HG02981 (cell line): ENCODE results near the gene PPDPF.
A peak's percentile ranks its signal among the peaks of the same experiment; 100 is the strongest.
"Not testable (repeated sequence)": the region's sequence is repeated elsewhere in the genome, so short reads cannot be mapped to it uniquely, and the experiment has no call there.

Experiments
- ATAC-seq: cut with Tn5 transposase; IDR thresholded peaks from one replicate; pipeline ENCODE4 v1.9.1; 2021; ENCODE audit warnings: mild to moderate bottlenecking, moderate library complexity; ENCODE audit not compliant: unreplicated experiment

Gene PPDPF

GRCh38 chr20:63547725-63548480, 27.3 kb downstream of the PPDPF start, which contains the start of gene SRMS:
Gene SRMS, minus strand, starts transcription at chr20:63547749. Its CDS starts 286 bp downstream, at chr20:63547463.
- no peak for ATAC-seq

GRCh38 chr20:63548542-63548941, 28.0 kb downstream of the PPDPF start:
- ATAC-seq, result no peak

GRCh38 chr20:63549019-63549418, 28.5 kb downstream of the PPDPF start:
- ATAC-seq, result no peak

- ATAC-seq, result no peak
Measured at GRCh38 chr20:63549679-63550282, 29.2 kb downstream of the PPDPF start.

GRCh38 chr20:63551068-63551467, 30.5 kb downstream of the PPDPF start:
- ATAC-seq, result no peak

- ATAC-seq, result peak; percentile 34
Measured at GRCh38 chr20:63552481-63553249, 32.1 kb downstream of the PPDPF start.

GRCh38 chr20:63553251-63553932, 32.8 kb downstream of the PPDPF start:
- ATAC-seq, result peak; percentile 40

- peak; percentile 17 for ATAC-seq
Measured at GRCh38 chr20:63553933-63554290, 33.3 kb downstream of the PPDPF start, which contains the start of gene FNDC11. Gene FNDC11, plus strand, starts transcription at chr20:63554159. Its CDS starts 1,505 bp downstream, at chr20:63555664.

- ATAC-seq, result no peak
Measured at GRCh38 chr20:63554361-63555278, 34.1 kb downstream of the PPDPF start.

- ATAC-seq, result no peak
Measured at GRCh38 chr20:63555661-63556381, 35.3 kb downstream of the PPDPF start.

GRCh38 chr20:63556873-63557478, 36.4 kb downstream of the PPDPF start:
- ATAC-seq, result no peak

- ATAC-seq, result no peak
Measured at GRCh38 chr20:63557481-63557891, 36.9 kb downstream of the PPDPF start.

- ATAC-seq, result no peak
Measured at GRCh38 chr20:63558804-63559484, 38.4 kb downstream of the PPDPF start.

- ATAC-seq, result not testable (repeated sequence)
Measured at GRCh38 chr20:63559485-63560332, 39.1 kb downstream of the PPDPF start.

- no peak for ATAC-seq
Measured at GRCh38 chr20:63560333-63560805, 39.8 kb downstream of the PPDPF start.

GRCh38 chr20:63560856-63561609, 40.5 kb downstream of the PPDPF start:
- ATAC-seq, result no peak
